GM18508 (cell line): ENCODE results near the gene SYNC.
"Not testable (repeated sequence)": the region's sequence is repeated elsewhere in the genome, so short reads cannot be mapped to it uniquely, and the experiment has no call there.

Experiments used
- ATAC-seq: cut with Tn5 transposase; IDR thresholded peaks from one replicate; pipeline ENCODE4 v1.9.1; 2021; ENCODE audit warnings: moderate number of reproducible peaks; ENCODE audit not compliant: insufficient read depth, unreplicated experiment

The SYNC gene

GRCh38 chr1:32725615-32725982 lies 23.0 kb upstream of the SYNC start:
- no peak for ATAC-seq

- no peak for ATAC-seq
Measured at GRCh38 chr1:32724678-32725614, 22.4 kb upstream of the SYNC start.

GRCh38 chr1:32719681-32720275 lies 17.2 kb upstream of the SYNC start:
- ATAC-seq: no peak

- ATAC-seq: no peak
Measured at GRCh38 chr1:32718527-32718926, 16.0 kb upstream of the SYNC start.

GRCh38 chr1:32718036-32718435 lies 15.5 kb upstream of the SYNC start:
- no peak for ATAC-seq

- ATAC-seq: no peak
Measured at GRCh38 chr1:32717503-32717902, 14.9 kb upstream of the SYNC start.

- no peak for ATAC-seq
Measured at GRCh38 chr1:32716312-32717148, 14.0 kb upstream of the SYNC start.

GRCh38 chr1:32715901-32716311 lies 13.3 kb upstream of the SYNC start:
- ATAC-seq: no peak

- no peak for ATAC-seq
Measured at GRCh38 chr1:32714277-32714676, 11.7 kb upstream of the SYNC start.

GRCh38 chr1:32713081-32713480 lies 10.5 kb upstream of the SYNC start:
- ATAC-seq: no peak

GRCh38 chr1:32711221-32711620 lies 8.7 kb upstream of the SYNC start:
- ATAC-seq: not testable (repeated sequence)

- no peak for ATAC-seq
Measured at GRCh38 chr1:32709476-32709875, 6.9 kb upstream of the SYNC start.

GRCh38 chr1:32709075-32709474 lies 6.5 kb upstream of the SYNC start:
- no peak for ATAC-seq

- ATAC-seq: no peak
Measured at GRCh38 chr1:32706491-32706890, 3.9 kb upstream of the SYNC start.

GRCh38 chr1:32705516-32705915 lies 2.9 kb upstream of the SYNC start:
- ATAC-seq: no peak

- ATAC-seq: no peak
Measured at GRCh38 chr1:32703479-32704291, 1.1 kb upstream of the SYNC start.

GRCh38 chr1:32701951-32702598 lies 495 bp downstream of the SYNC start:
- ATAC-seq: no peak

- ATAC-seq: no peak
Measured at GRCh38 chr1:32701421-32701911, 1.1 kb downstream of the SYNC start.

- ATAC-seq: not testable (repeated sequence)
Measured at GRCh38 chr1:32696996-32697395, 5.6 kb downstream of the SYNC start.
